Posterior vena cava (tissue), 2 donors: ENCODE data around the gene CYP11A1. TPM values are rescaled to one million over a fixed set of nuclear protein-coding genes. Genes with fewer than 3 reads are reported as not detected.

Experiments
- DNase-seq: peaks from one replicate; pipeline ENCODE4 v3.0.0-alpha.2; 2020; ENCODE audit warnings: low spot score
- intact Hi-C, 2 donors: fragments of 100-400 bp; cut with DNase I; formaldehyde crosslinking; loops; one replicate each; pipeline versions ENCODE4 v1.14.1 to v1.14.2; 2022 to 2023
- total RNA-seq, 2 donors: library from RNA; stranded (reverse); fragmentation: NEBNext Ultra II Directional; extraction: Animal tissue kit (Norgen Biotek cat#: 25700); gene quantifications; one replicate each; pipeline ENCODE4 v1.2.1, GENCODE V29; 2021
- donor health status: DM: yes; HTN: yes; CAD: no.
- donor health status: DM: yes; HTN: yes; CAD: no.

CYP11A1 gene
- total RNA-seq, 2 donors from 2014 or later, result 0.71 to 1.2 TPM

DNA sequence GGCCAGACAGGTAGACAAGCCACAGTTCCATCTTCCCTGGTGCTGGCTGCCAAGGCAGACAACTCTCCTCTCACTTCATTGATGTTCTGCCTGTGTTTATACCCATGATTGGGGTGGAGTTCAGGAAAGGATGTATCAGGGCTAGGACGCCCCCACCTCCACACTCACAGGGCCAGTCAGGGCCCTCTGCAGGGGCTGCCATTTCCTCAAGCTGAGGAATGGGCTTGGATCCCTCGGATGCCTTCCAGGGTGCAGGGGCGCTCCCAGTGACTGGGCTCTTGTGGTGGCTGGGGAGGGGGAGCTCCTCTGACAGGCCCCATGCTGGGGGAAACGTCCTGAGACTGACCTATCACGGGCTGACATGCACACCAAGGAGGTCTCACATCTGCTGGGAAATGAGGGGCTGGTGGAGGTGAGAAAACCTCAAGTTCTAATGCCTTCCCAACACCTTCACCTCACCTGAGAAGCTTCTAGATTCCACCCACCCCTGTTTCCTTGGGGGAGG, 34.9 kb upstream of the CYP11A1 start:
- DNase-seq, result no peak
- intact Hi-C loops, result no loop called here

DNA sequence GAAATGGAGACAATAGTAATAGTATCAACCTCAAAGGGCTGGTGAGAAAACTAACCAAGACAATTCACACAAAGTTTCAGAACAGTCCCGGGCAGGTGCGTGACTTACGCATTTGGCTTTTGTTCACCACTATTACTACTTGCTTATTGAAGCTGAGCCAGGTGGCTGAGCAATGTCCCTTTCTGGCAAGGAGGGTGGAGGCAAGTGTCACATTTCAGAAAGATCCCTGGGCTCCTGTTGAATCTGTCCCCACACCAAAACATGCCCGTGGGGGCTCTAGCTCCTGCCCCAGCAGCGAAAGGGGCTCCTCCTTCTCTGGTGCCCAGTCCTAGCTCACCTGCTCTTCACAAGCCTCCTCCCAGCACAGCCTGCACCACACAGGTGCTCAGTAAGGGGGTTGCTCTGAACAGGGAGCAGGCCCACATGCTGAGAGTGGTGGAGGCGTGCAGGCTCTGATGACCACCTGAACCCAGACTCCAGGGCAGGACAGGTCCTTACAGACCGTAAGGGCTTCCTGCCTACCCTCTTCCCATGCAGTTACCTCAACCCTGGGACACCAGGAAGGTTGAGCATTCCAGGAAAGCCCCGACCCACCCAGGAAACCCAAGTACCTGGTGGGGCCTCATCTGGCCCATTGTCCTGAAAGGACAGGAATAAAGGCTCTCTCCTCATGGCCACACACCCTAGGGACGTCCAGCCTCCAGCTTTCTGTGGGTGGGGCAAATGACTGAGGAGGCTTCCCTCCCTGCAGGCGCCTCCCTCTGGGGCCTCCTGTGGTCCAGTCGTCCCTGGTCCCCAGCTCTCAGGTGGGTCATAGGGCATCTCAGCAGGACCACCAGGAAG, 33.7 kb upstream of the CYP11A1 start:
- intact Hi-C loops, result no loop called here
- DNase-seq, result no peak

DNA sequence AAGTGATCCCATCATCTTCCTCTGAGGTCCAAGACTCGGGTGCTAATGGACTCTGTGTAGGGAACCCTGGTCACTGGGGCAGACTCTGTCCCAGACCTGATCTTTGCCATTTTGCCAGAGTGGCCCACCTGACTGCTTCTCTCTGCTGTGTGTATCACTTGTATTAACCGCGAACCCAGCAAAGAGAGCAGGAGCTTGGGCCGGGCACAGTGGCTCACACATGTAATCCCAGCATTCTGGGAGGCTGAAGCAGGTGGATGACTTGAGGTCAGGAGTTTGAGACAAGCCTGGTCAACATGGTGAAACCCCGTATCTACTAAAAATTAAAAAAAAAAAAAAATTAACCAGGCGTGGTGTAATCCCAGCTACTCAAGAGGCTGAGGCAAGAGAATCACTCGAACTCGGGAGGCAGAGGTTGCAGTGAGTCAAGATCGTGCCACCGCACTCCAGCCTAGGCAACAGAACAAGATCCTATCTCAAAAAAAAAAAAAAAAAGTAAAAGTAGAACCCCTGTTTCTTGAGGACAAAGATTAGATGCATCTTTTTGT, 32.9 kb upstream of the CYP11A1 start:
- intact Hi-C loops, result no loop called here
- DNase-seq, result no peak

DNA sequence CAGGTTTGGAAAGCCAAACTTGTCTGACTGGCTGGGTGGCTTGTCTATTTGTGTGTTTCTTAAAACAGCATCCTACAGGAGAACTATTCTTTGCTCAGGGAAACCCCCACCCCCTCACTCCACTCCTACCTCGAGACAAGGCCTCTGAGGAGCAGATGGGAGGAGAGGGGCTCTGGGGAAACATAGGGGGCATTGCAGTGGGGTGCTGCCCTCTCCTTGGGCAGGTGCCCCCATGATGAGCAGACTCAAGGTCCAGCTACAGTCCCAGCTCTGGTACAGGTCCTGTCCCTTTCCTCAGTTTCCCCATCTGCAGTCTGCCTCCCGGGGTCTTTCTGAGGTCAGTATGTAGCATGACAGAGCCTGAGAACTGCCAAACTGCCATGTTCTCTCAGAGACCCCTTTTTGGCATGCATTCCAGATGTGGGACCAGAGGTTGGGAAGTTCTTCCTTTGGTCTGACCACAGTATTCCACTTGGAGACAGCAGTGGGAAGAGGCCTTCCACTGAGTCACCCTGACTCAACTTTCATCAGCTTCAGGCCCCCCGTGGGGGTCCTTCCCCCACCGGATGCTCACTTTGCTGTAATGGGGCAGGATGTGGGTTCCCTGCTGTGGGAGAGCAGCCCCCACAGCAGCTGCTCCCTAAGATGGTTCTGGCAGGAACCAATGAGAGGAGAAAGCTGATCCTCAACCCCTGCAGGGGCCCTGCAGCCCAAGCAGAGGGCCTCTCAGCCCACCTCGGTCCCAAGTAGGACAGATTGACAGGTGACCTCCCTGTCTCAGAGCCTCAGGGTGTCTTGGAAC, 32.3 kb upstream of the CYP11A1 start:
- intact Hi-C loops, result no loop called here
- DNase-seq, result no peak

DNA sequence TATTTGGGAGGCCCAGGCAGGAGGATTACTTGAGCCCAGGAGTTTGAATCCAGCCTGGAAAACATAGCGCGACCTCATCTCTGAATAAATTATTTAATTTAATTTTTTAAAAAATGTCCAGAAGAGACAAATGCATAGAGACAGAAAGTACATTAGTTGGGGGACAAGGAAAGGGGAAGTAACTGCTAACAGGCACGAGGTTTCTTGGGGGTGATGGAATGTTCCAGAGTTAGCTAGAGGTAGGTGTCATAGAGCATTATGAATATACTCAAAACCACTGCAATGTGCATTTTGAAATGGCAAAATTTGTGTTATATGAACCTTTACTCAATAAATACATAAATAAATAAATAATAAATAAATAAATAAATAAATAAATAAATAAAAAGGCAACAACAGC, 31.7 kb upstream of the CYP11A1 start:
- DNase-seq, result no peak
- intact Hi-C loops, result no loop called here

DNA sequence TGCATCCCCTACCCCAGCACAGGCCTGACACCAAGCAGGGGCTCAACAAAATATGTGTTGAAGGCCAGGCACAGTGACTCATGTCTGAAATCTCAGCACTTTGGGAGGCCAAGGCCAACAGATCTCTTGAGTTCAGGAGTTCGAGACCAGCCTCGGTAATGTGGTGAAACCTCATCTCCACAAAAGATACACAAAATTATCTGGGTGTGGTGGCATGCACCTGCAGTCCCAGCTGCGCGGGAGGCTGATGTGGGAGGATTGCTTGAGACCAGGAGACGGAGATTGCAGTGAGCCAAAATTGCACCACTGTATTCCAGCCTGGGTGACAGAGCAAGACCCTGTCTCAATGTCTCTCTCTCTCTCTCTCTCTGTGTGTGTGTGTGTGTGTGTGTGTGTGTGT, 30.7 kb upstream of the CYP11A1 start:
- intact Hi-C loops, result no loop called here
- no peak for DNase-seq

DNA sequence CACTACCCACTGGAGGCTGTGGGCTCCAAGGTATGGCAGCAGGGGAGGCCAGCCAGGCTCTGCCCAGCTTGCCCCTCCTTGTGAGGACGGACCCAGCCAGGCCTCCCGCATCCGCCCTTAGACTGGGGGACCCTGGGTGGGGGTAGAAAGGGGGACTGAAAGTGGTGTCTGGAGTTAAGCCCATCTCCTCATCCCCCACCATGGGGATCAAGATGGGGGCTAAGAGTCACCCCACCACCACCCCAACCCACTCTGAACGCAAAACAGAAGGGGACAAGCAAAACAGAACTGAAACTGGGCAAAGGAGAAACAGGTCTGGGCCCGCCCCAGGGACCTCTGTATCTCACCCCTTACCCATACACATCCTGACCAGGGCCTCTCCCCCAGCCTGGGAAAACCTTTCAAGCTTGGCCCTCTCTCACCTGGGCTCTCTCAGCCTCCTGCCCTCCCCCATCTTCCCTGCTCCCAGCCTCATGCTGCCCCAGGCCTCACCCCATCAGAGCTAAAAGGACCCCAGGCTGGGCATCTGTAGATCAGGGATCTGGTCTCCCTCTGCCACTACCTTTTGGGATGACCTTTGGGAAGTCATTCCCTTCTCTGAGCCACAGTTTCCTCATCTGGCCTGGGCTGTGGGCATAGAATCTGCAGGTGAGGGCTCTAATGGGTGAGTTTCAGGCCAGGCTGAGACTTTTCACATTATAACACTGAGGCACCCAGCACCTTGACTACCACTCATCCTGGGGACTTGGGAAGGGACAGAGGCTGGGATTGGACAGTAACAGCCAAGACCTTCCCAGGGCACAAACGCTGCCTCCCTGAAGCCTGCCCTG, 30.0 kb upstream of the CYP11A1 start:
- DNase-seq, result no peak
- intact Hi-C loops, result no loop called here

DNA sequence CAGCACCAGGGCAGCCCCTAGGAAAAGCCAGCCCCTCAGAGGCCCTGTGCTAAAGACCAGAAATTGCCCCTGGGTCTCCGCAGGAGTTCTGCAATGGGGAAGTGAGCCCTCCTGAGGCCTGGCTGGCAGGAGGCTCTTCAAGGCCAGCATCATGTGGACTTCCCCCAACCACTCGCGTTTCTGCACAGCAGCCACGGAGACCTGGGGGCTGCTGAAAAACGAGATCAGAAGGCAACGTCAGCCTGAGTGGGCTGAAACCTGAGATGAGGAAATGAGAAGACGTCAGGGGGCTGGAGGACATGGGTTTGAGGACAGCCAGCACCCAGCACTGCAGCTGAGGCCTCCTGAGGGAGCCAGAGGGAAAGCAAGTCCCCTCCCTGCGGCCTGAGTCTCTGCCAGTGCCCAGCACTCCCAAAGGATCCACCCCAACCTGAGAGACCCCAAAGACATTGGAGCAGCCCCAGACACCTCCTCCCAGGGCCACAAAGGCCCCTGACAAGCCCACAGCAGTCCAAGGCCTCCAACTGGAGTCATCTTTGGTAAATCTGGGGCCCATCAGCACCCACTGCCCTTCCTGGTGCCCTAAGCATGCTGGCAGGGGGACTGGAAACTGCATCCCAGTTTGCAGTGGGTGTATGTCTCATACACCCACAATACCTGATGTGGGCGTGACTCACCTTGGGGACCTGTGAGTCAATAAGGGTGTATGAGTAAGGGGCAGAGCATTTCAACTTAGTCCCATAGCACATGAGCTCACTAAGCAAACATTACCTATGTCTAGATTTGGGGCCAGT, 29.2 kb upstream of the CYP11A1 start:
- intact Hi-C loops, result no loop called here
- DNase-seq, result no peak

DNA sequence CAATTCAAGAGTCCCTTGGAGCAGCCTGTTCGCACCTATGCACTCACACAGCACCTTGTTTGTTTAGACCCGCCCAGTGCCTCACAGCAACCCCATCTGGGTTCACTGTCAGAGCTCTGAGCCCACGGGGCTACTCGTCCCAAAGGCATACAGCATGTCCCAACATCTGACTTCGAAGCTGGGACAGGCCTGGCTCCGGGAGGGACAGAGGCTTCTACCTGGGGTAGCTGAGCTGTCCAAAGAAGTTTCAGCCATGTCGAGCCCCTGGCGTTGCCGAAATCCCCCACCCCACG, 28.6 kb upstream of the CYP11A1 start:
- intact Hi-C loops, result no loop called here

DNA sequence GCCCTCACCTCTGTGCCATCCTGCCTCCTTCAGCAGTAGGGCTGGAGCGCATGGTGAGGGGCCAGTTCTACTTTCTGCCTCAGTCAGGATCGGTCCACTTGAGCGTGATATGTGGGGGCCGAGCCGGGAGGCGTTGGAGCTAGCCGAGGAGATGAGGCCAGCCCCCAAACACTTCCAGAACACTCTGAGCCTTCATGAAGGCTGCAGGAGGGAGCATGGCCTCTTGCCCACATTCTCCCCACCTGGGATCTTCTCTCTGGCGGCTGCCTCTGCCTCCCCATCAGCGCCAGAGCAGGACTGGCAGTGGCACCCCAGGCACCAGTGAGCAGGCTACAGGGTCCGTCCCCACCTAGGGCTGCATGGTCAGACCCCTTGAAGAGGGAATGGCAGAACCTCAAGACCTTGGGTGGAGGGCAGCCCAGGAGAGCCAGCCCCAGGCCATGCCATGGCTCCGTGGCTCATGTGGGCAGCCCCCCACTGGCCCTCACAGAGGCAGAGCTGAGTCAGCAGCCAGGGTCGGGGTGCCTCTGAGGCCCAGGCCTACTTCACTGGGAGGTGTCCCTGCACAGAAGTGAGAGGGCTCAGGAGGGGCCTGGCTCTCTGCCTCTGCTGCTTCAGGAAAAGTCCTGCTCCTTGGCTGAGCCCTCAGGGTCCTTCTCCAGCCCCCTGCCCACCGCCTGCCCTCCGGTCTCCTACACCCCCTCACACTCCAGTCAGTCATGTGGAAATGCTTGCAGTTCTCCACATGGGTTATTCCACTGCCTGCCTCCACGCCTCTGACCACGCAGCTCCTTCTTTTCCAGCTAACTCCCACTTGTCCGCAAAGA, 28.1 kb upstream of the CYP11A1 start:
- intact Hi-C loops, result no loop called here

More for the DNA sequence above, 28.6 kb upstream of the CYP11A1 start:
- DNase-seq, result no peak

DNA sequence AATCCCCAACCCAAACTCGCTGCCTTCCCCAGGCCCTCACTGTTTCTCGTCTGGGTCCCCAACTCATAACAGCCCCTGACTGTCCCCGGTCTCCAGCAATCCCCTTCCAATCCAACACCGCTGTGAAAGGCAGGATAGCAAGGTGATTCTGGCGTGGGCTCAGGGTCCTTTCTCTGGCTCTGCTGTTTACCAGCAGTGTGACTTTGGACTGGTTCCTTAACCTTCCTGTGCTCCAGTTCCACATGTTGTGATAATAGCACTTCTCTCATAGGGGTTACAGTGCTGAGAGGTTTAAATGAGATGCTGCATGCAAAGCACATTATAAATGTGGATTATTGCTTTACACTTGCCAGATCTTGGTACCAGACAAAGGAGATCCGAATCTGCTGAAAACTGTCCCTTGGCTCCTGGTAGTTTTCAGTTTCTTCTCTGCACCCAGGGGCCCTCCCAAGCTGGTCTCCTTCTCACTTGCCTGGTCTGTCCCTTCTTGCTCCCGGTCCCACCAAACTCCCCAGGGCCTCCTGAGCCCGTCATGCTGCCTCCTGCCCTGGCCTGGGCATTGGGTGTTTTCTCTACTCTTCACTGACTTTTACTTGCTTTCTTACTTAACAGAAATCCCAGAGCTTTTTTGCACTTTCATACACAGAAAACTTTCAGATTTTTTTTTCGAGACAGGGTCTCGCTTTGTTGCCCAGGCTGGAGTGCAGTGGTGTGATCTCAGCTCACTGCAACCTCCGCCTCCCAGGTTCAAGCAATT, 26.8 kb upstream of the CYP11A1 start:
- no peak for DNase-seq
- intact Hi-C loops, result no loop called here

More for the DNA sequence above, 28.1 kb upstream of the CYP11A1 start:
- DNase-seq, result no peak

DNA sequence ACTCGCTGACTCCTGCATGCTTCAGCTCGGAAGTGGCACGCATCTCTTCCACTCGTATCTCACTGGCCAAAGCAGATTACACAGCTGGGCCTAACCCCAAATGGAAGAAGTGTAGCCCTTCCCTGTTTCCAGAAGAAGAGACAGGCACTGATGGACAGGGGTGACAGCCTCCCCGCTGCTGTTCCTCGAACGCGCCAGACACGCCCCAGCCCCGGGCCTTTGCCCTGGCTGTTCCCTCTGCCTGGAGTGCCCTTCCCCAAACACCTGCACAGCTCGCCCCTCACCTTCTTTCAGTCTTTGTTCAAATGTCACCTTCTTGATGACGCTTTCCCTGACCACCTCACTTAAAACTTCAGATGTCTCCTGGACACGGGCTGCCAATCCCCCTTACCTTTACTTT, 26.0 kb upstream of the CYP11A1 start:
- DNase-seq, result no peak
- intact Hi-C loops, result no loop called here

DNA sequence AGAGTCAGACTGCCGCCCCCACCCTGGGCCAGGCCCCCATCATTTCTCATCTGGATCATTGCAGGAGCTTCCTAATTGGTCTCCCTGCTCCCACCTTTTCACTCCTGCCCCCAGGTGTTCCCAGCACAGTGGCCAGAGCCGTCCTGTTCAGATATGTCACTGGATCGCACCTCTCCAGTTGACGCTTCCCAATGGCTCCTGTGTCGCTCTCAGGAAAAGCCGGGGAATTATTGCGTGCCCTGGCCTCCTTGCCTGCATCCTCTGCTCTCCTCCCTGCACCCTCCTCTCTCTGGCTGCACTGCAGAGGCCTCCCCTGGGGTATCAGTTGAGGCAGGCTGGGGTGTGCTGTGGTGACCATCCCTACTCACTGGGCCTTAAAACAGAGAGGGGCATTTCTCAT, 25.5 kb upstream of the CYP11A1 start:
- intact Hi-C loops, result no loop called here

DNA sequence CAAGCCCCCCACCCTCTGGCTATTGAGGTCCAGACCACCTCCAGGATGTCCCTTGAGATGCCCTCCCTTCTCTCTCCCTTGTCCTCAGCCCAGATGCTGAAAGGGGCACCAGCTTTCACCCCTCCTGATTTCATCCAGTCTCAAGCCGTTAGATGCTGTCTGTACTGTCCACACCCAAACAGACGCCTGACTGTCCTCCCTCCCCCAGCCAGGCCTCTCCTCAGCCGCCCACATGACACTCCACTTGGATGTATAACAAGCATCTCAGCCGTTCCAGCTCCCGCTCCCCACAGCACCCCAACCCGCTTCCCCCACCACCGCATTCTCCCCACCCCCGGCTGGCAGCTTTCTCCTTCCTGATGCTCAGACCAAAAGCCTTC, 25.0 kb upstream of the CYP11A1 start:
- intact Hi-C loops, result no loop called here

More for the DNA sequence above, 25.5 kb upstream of the CYP11A1 start:
- DNase-seq, result no peak

DNA sequence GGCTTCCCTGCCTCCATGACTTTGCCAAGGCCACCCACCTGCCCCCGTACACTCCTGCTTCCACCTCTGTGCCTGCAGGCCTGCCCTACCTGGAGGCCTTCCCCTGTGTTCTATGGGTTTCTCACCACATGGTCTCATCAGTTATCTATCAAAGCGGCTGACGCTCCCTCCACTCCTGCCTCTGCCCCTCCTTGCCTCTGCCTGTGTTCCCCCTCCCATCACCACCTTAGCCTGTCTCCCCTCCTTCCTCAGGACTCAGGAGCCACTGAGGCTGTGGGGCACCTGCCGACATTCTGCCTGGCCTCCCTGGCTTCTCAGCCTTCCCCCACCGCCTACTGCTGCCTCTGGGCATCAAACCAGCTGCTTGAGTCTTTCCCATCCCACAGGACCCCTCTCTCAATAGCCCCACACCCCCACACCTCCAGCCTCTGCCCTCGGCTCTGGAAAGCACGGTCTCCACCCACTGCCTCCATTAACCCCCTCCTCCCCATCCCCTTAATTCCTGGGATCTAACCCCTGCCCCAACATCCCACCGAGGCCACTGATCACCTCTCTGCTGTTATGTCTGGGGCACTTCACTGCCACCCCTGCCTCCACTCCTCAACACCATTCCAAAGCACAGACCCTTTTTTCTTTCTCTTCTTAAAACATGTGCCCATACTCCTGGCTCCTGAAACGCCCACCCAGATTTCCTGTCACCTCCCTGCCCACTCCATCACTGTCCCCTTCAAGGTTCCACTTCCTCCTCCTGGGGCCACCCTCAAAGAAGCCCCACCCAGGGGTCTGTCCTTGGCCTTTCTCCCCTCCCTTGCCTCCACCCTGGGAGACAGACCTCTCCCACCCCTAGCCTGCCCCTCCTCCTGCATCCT, 24.4 kb upstream of the CYP11A1 start:
- intact Hi-C loops, result no loop called here
- no peak for DNase-seq

More for the DNA sequence above, 25.0 kb upstream of the CYP11A1 start:
- no peak for DNase-seq

DNA sequence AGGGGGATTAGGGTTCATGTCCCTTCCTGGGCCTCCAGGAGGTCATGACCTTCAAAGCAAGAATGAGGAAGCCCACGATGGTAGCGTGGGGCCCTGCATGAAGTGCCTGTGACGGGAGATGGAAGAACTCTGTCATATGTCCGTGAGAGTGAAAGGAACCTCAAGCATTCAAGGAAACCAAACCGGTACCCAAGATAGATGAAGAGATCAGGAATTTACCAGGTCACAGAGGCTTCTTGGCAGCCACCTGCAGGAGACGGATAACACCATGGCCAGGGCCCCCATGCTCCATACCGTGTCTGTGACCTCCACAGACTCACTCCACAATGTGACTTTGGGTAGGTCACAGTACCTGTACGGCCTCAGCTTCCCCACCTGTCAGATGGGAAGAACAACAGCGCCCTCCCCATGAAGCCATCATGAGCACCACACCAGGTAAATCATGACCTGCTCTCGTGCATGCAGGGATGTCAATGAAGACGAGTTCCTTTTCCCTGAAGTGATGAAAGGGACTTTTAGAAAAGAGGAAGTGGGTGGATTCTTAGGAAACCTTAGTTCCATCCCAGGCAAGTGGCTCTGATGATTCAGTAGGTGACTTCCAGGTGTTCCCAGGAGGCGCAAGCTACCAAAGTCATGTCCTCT, 23.3 kb upstream of the CYP11A1 start:
- DNase-seq, result no peak
- intact Hi-C loops, result no loop called here
